B cell (primary cell): Measurements from ENCODE around the gene IFNK. TPM values are rescaled to one million over a fixed set of nuclear protein-coding genes. Genes with fewer than 3 reads are reported as not detected.

Experiments used
- ATAC-seq: fragments of 200-7000 bp; cut with Tn5 transposase; one replicate; pipeline ENCODE4 v1.10.0; 2021; ENCODE audit warnings: low read depth, mild to moderate bottlenecking, moderate number of reproducible peaks, moderate library complexity
- CTCF ChIA-PET: fragments of 350-600 bp; sonication (Branson Sonifier 250); formaldehyde crosslinking; loops from one replicate; lab custom pipeline; 2021; ENCODE audit warnings: antibody characterized with exemption, inconsistent platforms; lab: Charles Lee
- POLR2A ChIA-PET: fragments of 350-600 bp; sonication (Branson Sonifier 250); formaldehyde crosslinking; loops from one replicate; lab custom pipeline; 2021; ENCODE audit warnings: antibody characterized with exemption; lab: Charles Lee
- DNase-seq: peaks from one replicate; pipeline ENCODE4 v3.0.0; 2013
- H2AFZ ChIP-seq: 2 replicates; pipeline ENCODE4 v1.6.1; 2012; ENCODE audit warnings: mild to moderate bottlenecking, low read depth, low read length; ENCODE audit not compliant: insufficient read depth, poor library complexity, severe bottlenecking
- H3K27ac ChIP-seq, 2 donors: 1 replicate in 1 of 2; 2 replicates in 1 of 2; pipeline ENCODE4 v1.5.1; 2012 to 2013; ENCODE audit warnings: low read length in 2 of 2, mild to moderate bottlenecking in 2 of 2, moderate library complexity in 1 of 2
- H3K27me3 ChIP-seq, 4 experiments: fragments of 200-600 bp in 1 of 4; sonication (generic) in 1 of 4; replicated peaks in 1 of 4; 1 replicate in 2 of 4; 2 replicates in 2 of 4; pipeline versions ENCODE4 v1.6.1 to v1.7.0; 2013 to 2016; ENCODE audit warnings: low read length in 3 of 4, mild to moderate bottlenecking in 2 of 4, mixed read lengths in 1 of 4, moderate library complexity in 1 of 4; ENCODE audit not compliant: insufficient read depth in 4 of 4, control insufficient read depth in 3 of 4; ENCODE audit errors: control extremely low read depth in 1 of 4
- H3K36me3 ChIP-seq, 2 experiments: replicated peaks in 1 of 2; 1 replicate in 1 of 2; 2 replicates in 1 of 2; pipeline versions ENCODE4 v1.6.1 to v1.7.1; 2013; ENCODE audit warnings: low read length in 1 of 2; ENCODE audit not compliant: insufficient read depth in 2 of 2, control insufficient read depth in 1 of 2; ENCODE audit errors: control extremely low read depth in 1 of 2, extremely low read depth in 1 of 2
- H3K4me1 ChIP-seq, 2 donors: fragments of 200-600 bp in 1 of 2; sonication (generic) in 1 of 2; 1 replicate in 1 of 2; 2 replicates in 1 of 2; pipeline versions ENCODE4 v1.5.1 to v1.6.1; 2013 to 2017; ENCODE audit warnings: low read length in 2 of 2; ENCODE audit not compliant: control insufficient read depth in 2 of 2, insufficient read depth in 2 of 2
- H3K4me2 ChIP-seq: replicated peaks from 2 replicates; pipeline ENCODE3; 2012; ENCODE audit warnings: mild to moderate bottlenecking, low read depth, low read length; ENCODE audit not compliant: poor library complexity, severe bottlenecking
- H3K4me3 ChIP-seq, 5 experiments: fragments of 200-600 bp in 1 of 5; sonication (generic) in 1 of 5; 1 replicate in 3 of 5; 2 replicates in 2 of 5; pipeline versions ENCODE4 v1.5.1 to v1.7.0; 2011 to 2016; ENCODE audit warnings: low read length in 4 of 5, mild to moderate bottlenecking in 4 of 5, low read depth in 2 of 5, control low read depth in 1 of 5, moderate library complexity in 1 of 5; ENCODE audit not compliant: insufficient read depth in 1 of 5; ENCODE audit errors: control extremely low read depth in 1 of 5, extremely low read depth in 1 of 5
- H3K79me2 ChIP-seq: fragments of 200-600 bp; sonication (generic); one replicate; pipeline ENCODE4 v1.6.0; 2016; ENCODE audit warnings: low read length; ENCODE audit not compliant: control insufficient read depth, insufficient read depth
- H3K9ac ChIP-seq: fragments of 200-600 bp; sonication (generic); 2 replicates; pipeline ENCODE4 v1.6.1; 2017; ENCODE audit warnings: mild to moderate bottlenecking, low read length, moderate library complexity
- H3K9me3 ChIP-seq, 3 donors: one replicate each; pipeline versions ENCODE4 v1.6.1 to v1.7.1; 2013; ENCODE audit warnings: low read length in 2 of 3; ENCODE audit not compliant: control insufficient read depth in 2 of 3, insufficient read depth in 1 of 3; ENCODE audit errors: control extremely low read depth in 1 of 3
- H4K20me1 ChIP-seq: 2 replicates; pipeline ENCODE4 v1.6.0; 2012; ENCODE audit warnings: mild to moderate bottlenecking, low read length; ENCODE audit not compliant: insufficient read depth, control insufficient read depth, poor library complexity, severe bottlenecking
- H3K27ac Mint-ChIP-seq: one replicate; pipeline ENCODE4 v1.8.0; 2021; ENCODE audit warnings: mixed read lengths
- H3K27me3 Mint-ChIP-seq: one replicate; pipeline ENCODE4 v1.8.0; 2021; ENCODE audit warnings: mixed read lengths
- H3K4me1 Mint-ChIP-seq: one replicate; pipeline ENCODE4 v1.8.0; 2021; ENCODE audit warnings: mixed read lengths
- H3K4me3 Mint-ChIP-seq: one replicate; pipeline ENCODE4 v1.8.0; 2021; ENCODE audit warnings: mixed read lengths
- H3K9me3 Mint-ChIP-seq: one replicate; pipeline ENCODE4 v1.8.0; 2022; ENCODE audit warnings: mixed read lengths; ENCODE audit not compliant: insufficient read depth
- CTCF ChIP-seq: fragments of 200-600 bp; IDR thresholded peaks from one replicate; pipeline ENCODE4 v1.8.0; 2022; ENCODE audit warnings: antibody characterized with exemption, mild to moderate bottlenecking
- EZH2 ChIP-seq: IDR thresholded peaks from 2 replicates; pipeline ENCODE4 v1.6.1; 2012; ENCODE audit warnings: borderline replicate concordance, low read depth, mild to moderate bottlenecking, moderate library complexity, low read length; ENCODE audit not compliant: insufficient read depth, poor library complexity, severe bottlenecking
- WGBS: methylation state at CpG from one replicate; pipeline ENCODE4 v1.1.5; 2013; ENCODE audit warnings: missing lambda C conversion rate; ENCODE audit not compliant: insufficient coverage; 5-methylcytosine and 5-hydroxymethylcytosine counted together
- intact Hi-C: fragments of 100-400 bp; cut with micrococcal nuclease; formaldehyde crosslinking; loops from one replicate; pipeline ENCODE4 v1.10.0; 2022
- polyA plus RNA-seq: library from polyadenylated mRNA; depleted of rRNA; stranded (reverse); fragments of >200 nt; gene quantifications from 2 replicates; pipeline ENCODE4 v1.2.3, GENCODE V29; 2012
- total RNA-seq, 2 donors: library from RNA; stranded (reverse); fragments of 120-200 nt in 1 of 2; gene quantifications; 1 replicate in 1 of 2; 2 replicates in 1 of 2; pipeline versions ENCODE4 v1.2.3 to v1.2.4, GENCODE V29; 2013 to 2022

Gene IFNK
- total and polyA plus RNA-seq, 2 donors (not counting 1 experiment from before 2014, with no cell fraction given): not detected

GRCh38 chr9:27533311-27533710 is 9.2 kb downstream of the IFNK start:
- Histone ChIP-seq H3K27me3 (no peaks in the 10 kb centered on the region), H3K36me3 (no peaks in the 10 kb centered on the region), H3K9ac (no peak overlapping the region), H3K4me1 (peaks cover 15 to 16% of the 10 kb centered on the region in 2 donors), H2AFZ (no peak overlapping the region), H3K79me2 (peaks cover 18% of the 10 kb centered on the region), H3K9me3 (no peaks in the 10 kb centered on the region), H4K20me1 (no peaks in the 10 kb centered on the region), H3K4me3 (no peak overlapping the region), H3K4me2 (no peak overlapping the region), H3K27ac (no peak overlapping the region)
- H3K4me3 Mint-ChIP-seq: no peak overlapping the region
- ATAC-seq (no peak), DNase-seq (no peak)
- POLR2A ChIA-PET: no interaction called here
- CTCF ChIA-PET: interaction anchor here (1.4 to 17.3 kb wide), 3 partner anchors 14 to 200 kb away, joined by 3 to 395 read pairs (median 7); no protein-coding TSS in a partner anchor
- intact Hi-C loops: no loop called here
- TF ChIP-seq EZH2: no peak
- no peak for TF ChIP-seq CTCF
- peaks cover 22% of the 10 kb centered on the region for H3K4me1 Mint-ChIP-seq
- H3K9me3 Mint-ChIP-seq: no peaks in the 10 kb centered on the region
- whole genome bisulfite sequencing: no CpG with 5 or more reads among the region's 1 CpG
- no peak overlapping the region for H3K27ac Mint-ChIP-seq
- H3K27me3 Mint-ChIP-seq: no peaks in the 10 kb centered on the region

- no peak overlapping the region for H3K4me3 Mint-ChIP-seq
- Histone ChIP-seq H3K9me3 (no peaks in the 10 kb centered on the region), H3K79me2 (peaks cover 11% of the 10 kb centered on the region), H3K27me3 (no peaks in the 10 kb centered on the region), H3K36me3 (no peaks in the 10 kb centered on the region), H4K20me1 (no peaks in the 10 kb centered on the region), H3K9ac (no peak overlapping the region), H3K27ac (peak overlapping the region in 1 of 2 donors; percentile 14), H3K4me3 (no peak overlapping the region), H3K4me1 (peaks cover 15 to 16% of the 10 kb centered on the region in 2 donors), H2AFZ (no peak overlapping the region), H3K4me2 (peak overlapping the region; percentile 16)
- DNase-seq (no peak), ATAC-seq (no peak)
- H3K27ac Mint-ChIP-seq: no peak overlapping the region
- ChIA-PET POLR2A (no interaction called here), CTCF (interaction anchor here (1.4 to 17.3 kb wide), 3 partner anchors 13 to 200 kb away, joined by 3 to 395 read pairs (median 7); no protein-coding TSS in a partner anchor)
- H3K9me3 Mint-ChIP-seq: no peaks in the 10 kb centered on the region
- no peaks in the 10 kb centered on the region for H3K27me3 Mint-ChIP-seq
- intact Hi-C loops: no loop called here
- TF ChIP-seq EZH2 (no peak), CTCF (no peak)
- no CpG with 5 or more reads among the region's 4 CpGs for WGBS
- peaks cover 21% of the 10 kb centered on the region for H3K4me1 Mint-ChIP-seq
These were observed 10.0 kb downstream of the IFNK start for GRCh38 chr9:27534131-27534530.
